GM20000 (cell line): ENCODE results near the gene APCS.

ENCODE experiments used
- DNase-seq: peaks from one replicate; pipeline ENCODE4 v3.0.0; 2012; ENCODE audit warnings: low spot score
- TF ChIP-seq, protein P1 (sequence below): IDR thresholded peaks from 2 replicates; pipeline ENCODE4 v1.5.1; 2012; ENCODE audit warnings: mild to moderate bottlenecking, control low read depth; ENCODE audit errors: extremely low read depth, missing control alignments

APCS gene, protein sequence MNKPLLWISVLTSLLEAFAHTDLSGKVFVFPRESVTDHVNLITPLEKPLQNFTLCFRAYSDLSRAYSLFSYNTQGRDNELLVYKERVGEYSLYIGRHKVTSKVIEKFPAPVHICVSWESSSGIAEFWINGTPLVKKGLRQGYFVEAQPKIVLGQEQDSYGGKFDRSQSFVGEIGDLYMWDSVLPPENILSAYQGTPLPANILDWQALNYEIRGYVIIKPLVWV

DNA sequence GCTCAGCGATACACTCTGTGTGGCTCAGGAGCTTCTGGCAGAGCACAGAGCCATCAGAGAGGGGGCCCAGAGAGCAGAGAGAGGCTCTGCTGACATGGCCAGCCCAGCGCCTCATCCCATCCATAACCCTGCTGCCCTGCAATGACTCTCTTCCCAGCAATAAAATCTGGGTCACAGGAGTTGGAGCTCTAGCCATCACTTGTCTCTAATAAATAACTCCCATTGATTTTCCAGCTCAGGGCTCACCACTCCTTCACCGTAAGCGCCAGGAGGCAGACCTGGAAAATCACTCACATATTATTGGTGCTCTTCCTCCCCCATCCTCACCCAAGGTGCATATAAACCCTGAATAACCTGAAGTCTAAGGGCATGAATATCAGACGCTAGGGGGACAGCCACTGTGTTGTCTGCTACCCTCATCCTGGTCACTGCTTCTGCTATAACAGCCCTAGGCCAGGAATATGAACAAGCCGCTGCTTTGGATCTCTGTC lies at the start of gene APCS:
Gene APCS, plus strand, starts transcription at position 366 of the 491 bp plus-strand sequence. Its CDS starts 96 bp downstream, at position 462.
- DNase-seq: no peak
- TF ChIP-seq, protein P1, sequence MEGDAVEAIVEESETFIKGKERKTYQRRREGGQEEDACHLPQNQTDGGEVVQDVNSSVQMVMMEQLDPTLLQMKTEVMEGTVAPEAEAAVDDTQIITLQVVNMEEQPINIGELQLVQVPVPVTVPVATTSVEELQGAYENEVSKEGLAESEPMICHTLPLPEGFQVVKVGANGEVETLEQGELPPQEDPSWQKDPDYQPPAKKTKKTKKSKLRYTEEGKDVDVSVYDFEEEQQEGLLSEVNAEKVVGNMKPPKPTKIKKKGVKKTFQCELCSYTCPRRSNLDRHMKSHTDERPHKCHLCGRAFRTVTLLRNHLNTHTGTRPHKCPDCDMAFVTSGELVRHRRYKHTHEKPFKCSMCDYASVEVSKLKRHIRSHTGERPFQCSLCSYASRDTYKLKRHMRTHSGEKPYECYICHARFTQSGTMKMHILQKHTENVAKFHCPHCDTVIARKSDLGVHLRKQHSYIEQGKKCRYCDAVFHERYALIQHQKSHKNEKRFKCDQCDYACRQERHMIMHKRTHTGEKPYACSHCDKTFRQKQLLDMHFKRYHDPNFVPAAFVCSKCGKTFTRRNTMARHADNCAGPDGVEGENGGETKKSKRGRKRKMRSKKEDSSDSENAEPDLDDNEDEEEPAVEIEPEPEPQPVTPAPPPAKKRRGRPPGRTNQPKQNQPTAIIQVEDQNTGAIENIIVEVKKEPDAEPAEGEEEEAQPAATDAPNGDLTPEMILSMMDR: no peak

DNA sequence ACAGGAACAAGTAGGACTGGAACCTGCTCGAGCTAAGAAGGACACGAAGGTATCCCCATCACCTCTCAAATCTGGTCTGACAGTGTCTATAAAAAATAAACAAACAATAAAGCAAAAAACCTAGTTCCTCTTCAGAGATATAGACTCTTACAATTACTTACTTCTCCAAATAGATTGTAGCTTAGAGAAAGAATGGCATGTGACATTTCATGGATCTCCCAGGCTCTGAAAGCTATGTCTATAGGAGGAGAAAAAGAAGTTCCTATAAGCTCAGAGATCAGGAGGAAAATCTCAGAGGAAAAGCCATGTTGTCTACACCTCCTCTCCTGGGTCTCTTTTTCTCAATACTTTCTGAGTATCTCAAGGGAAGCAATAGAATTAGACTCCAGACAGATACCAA lies 39.5 kb upstream of the APCS start:
- no peak for DNase-seq
- TF ChIP-seq, protein P1: no peak

DNA sequence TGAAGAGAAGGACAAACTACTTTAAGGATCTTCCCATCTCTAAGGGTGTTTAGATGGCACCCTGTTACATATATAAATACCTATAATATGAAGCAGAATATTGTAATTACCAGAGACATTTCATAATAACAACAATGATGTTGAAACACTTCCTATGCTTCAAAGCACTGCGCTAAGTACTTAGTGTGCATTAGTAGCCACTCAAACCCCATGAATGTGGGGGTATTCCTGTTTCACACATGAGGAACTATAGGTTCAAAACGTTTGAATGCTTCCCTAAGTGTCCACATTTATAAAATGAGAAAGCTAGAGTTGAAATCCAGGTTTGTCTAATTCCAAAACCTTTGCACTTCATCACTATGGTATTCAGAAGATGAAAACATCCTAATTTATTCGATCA lies 33.4 kb upstream of the APCS start:
- TF ChIP-seq, protein P1: no peak
- DNase-seq: no peak

DNA sequence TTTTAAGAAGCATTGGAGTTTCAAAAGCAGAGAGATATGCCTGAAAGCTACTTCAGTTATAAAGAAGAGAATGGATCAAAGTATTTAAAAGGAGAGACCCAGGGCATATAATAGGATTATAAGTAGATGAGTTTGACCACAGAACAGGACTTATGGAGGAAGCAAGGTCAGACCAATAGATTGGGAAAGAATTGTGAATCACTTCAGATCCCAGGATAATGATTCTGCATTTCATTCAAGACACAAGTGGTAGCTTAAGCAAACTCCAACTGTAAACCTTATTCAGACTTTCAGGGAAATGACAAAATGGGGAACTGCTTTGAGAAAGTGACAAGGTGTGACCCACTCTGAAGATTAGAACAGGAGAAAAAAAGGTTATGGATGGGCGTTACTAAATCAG lies 32.9 kb upstream of the APCS start:
- TF ChIP-seq, protein P1: no peak
- DNase-seq: no peak

DNA sequence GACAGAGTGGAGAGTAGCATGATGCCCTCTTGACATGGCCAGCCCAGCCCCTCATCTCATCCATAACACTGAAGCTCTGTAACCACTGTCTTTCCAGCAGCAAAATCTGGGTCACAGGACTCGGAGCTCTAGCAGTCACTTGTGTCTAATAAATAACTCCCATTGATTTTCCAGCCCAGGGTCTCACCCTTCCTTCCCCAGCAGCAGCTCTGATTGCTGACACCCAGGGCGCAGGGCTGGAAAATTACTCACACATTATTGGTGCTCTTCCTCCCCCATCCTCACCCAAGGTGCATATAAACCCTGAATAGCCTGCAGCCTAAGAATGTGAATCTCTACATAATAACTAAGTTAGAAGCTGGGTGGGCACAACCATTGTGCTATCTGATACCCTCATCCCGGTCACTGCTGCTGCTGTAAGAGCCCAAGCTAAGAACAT lies 30.7 kb upstream of the APCS start:
- TF ChIP-seq, protein P1: no peak
- DNase-seq: no peak

DNA sequence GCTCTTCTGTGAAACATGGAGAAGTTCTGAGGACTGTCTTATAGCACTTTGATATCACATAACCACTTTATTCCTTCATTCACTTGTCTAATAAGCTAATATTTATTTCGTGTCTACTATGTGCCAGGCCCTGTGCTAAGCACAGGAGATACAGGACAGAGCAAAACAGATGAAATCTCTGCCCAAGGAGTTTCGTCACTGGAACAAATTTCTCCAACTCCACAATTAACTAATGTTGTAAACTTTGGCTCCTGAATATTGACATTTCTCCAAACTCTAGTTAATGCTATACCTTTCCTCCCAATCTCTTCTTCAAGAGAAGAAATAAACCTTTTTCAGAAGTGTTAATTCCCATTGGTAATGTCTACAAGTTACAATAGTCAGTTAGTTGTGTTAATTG lies 27.0 kb upstream of the APCS start:
- TF ChIP-seq, protein P1: no peak
- DNase-seq: no peak

DNA sequence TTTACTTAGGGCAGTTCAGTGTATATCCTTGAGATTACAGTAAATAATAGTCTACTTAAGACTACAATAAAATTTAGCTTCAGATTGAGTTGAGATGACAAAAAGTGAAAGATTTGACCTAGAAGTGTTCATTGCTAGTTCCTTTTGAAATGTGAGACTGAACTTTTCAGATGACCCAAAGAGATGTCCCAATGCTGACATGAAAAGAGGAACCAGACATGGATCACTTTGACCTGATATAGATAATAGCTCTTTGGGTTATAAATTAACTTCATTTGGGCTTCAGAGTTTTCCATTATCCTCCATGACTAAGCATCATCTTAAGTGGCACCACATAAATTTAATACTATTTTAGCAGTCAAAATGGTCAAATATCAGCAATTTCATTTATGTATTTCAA lies 26.1 kb upstream of the APCS start:
- TF ChIP-seq, protein P1: no peak
- DNase-seq: no peak
